ENCODE data around the gene MAD1L1.

- TF ChIP-seq POLR2A (IDR thresholded peaks at IDR 0.05) (no peak), CTCF (IDR thresholded peaks at IDR 0.05) (no peak)
Observed at GRCh38 chr7:2076649-2077064, 156.1 kb downstream of the MAD1L1 start.
